Iris pigment epithelial cell (primary cell): Measurements from ENCODE around the gene NUAK1.
"Not testable (repeated sequence)": the region's sequence is repeated elsewhere in the genome, so short reads cannot be mapped to it uniquely, and the experiment has no call there.

ENCODE experiments used
- DNase-seq: peaks from one replicate; pipeline ENCODE4 v3.0.0-alpha.2; 2011; ENCODE audit warnings: low read depth

Gene NUAK1

DNA sequence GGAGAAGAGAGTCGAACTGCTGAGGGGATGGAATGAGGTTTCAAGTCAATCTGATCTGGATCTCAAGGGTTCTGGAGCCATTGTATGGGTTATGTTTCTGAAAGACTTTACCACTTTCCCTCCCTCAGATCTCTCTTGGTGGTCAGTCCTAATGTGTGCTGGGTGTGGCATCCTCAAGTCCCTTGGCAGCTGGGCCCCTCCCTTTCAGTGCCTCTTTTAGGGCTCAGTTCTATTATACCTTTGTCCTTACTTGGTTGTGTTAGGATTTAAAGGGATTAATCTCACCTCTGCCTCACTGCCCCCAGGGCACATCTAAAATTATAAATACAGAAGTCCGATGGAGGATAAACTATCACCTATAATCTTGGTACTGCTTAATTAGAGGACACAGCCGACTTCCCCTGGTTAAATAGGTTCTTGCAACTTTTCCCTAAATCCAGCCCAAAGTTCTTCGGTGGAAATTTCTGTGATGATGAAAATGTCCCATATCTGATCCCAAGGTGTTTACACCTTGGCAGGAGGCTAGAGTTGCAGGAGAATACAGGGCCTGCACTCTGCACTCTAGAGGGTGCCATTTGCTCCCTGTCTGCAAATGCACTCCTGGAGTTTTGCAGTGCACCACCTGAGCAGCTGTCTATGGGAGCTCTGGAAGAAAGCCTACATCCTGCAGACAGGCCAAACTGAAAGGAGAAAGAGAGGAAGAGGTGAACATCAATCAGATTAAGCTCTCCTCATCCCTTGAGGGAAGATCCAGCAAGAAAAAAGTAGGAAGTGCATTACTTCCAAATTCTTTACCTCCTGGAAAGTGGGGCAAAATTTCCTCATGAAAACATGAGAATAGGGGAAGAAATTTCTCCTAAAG is 106.8 kb downstream of the NUAK1 start:
- no peak for DNase-seq

DNA sequence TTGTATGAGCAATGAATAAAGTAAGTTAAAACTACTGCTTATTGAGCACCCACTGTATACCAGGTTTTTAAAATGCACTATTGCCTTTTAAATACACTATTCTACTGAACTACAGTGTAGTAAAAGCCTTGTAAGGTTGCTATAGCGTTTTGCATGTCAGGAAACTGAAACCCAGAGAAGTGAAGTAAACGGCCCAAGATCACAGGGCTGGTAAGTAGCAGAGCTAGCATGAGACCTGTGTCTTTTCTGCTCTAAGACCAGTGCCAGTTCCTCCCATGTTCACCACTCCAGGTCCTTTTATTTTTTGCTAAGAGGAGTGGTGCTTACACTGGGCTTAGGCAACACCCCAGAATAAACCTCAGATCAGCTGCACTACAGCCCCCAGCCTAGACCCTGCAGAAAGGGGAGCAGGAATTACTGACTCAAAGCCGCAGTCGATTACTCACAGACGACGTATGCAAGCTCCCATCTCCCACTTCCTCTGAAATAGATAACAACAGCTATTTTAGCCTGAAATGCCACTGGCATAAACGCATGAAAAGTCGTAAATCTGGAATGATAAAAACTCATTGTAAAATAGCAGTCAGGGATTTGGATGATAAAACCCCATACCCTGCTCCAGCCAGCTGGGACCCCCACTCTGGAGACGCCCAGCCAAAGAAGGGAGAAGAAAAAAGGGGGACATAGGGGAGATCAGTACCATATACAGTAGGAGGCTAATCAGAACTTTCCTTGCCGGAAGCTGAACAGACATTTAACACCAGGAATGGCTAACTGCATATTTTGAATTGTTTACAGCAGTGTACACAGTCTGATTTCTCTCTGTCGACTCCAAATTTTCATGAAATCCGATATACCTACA is 108.3 kb downstream of the NUAK1 start:
- peak; percentile 99 for DNase-seq

- DNase-seq: no peak
These were observed 109.2 kb downstream of the NUAK1 start for GRCh38 chr12:106029532-106029931.

GRCh38 chr12:106027911-106028310 is 110.8 kb downstream of the NUAK1 start:
- no peak for DNase-seq

- no peak for DNase-seq
These were observed 111.5 kb downstream of the NUAK1 start for GRCh38 chr12:106027286-106027685.

DNA sequence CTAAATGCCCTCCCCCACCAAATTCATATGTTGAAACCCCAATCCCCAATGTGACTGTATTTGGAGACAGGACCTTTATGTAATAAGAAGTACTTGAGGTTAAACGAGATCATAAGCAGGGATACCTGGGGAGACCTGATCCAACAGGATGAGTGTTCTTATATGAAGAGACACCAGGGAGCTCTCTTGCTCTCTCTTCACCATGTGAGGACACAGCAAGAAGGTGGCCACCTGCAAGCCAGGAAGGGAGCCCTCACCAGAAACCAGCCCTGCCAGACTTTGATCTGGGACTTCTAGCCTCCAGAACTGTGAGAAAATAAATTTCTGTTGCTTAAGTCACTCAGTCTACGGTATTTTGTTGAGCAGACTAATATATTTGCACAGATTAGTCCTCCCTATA is 113.6 kb downstream of the NUAK1 start:
- no peak for DNase-seq

GRCh38 chr12:106023039-106023438 is 115.7 kb downstream of the NUAK1 start:
- no peak for DNase-seq

- DNase-seq: no peak
These were observed 116.2 kb downstream of the NUAK1 start for GRCh38 chr12:106022568-106023012.

DNA sequence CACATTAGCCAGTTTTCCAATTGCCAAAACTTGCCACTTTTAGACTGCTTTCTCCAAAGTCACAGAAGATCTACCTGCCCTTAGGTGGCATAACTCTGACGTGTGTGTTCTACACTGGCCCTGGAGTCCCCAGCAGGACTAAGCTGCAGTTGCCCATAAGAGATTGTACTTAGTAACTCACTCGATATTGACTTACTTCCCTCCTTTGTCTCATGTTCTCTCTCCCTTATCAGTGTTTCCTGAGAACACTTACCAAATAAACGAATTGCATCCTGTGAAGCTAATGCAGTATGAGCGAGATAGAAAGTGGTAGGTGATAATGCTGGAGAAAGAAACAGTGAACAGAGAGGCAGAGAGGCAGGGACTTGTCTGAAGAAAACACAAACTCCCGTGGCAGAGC is 117.2 kb downstream of the NUAK1 start:
- DNase-seq: no peak

- DNase-seq: no peak
These were observed 118.0 kb downstream of the NUAK1 start for GRCh38 chr12:106020736-106021135.

- no peak for DNase-seq
These were observed 119.6 kb downstream of the NUAK1 start for GRCh38 chr12:106019144-106019543.

GRCh38 chr12:106018286-106018685 is 120.5 kb downstream of the NUAK1 start:
- no peak for DNase-seq

- not testable (repeated sequence) for DNase-seq
These were observed 122.0 kb downstream of the NUAK1 start for GRCh38 chr12:106016601-106017278.

- DNase-seq: no peak
These were observed 123.1 kb downstream of the NUAK1 start for GRCh38 chr12:106015646-106016045.

GRCh38 chr12:106013941-106014340 is 124.8 kb downstream of the NUAK1 start:
- no peak for DNase-seq
